Upper lobe of right lung (tissue), 1 donor: Measurements from ENCODE around the gene CDH1. TPM values are rescaled to one million over a fixed set of nuclear protein-coding genes. Genes with fewer than 3 reads are reported as not detected.

Experiments used
- ATAC-seq: fragments of 200-7000 bp; cut with Tn5 transposase; one replicate; pipeline ENCODE4 v1.9.1; 2020; ENCODE audit warnings: mild to moderate bottlenecking, moderate library complexity
- DNase-seq: peaks from one replicate; pipeline ENCODE4 v3.0.0-alpha.2; 2020
- H3K27ac ChIP-seq: fragments of 200-600 bp; one replicate; pipeline ENCODE4 v1.8.0; 2022
- H3K27me3 ChIP-seq: fragments of 200-600 bp; one replicate; pipeline ENCODE4 v1.8.0; 2022; ENCODE audit warnings: mild to moderate bottlenecking
- H3K36me3 ChIP-seq: fragments of 200-600 bp; one replicate; pipeline ENCODE4 v1.8.0; 2022
- H3K4me1 ChIP-seq: fragments of 200-600 bp; one replicate; pipeline ENCODE4 v1.8.0; 2022
- H3K4me3 ChIP-seq: fragments of 200-600 bp; one replicate; pipeline ENCODE4 v1.8.0; 2022; ENCODE audit warnings: mild to moderate bottlenecking
- H3K9me3 ChIP-seq: fragments of 200-600 bp; one replicate; pipeline ENCODE4 v1.8.0; 2022
- CTCF ChIP-seq: fragments of 200-600 bp; IDR thresholded peaks from one replicate; pipeline ENCODE4 v1.8.0; 2022; ENCODE audit warnings: antibody characterized with exemption
- intact Hi-C: fragments of 100-400 bp; cut with DNase I; formaldehyde crosslinking; loops from one replicate; pipeline ENCODE4 v1.11.0; 2022
- total RNA-seq: library from RNA; stranded (reverse); fragmentation: NEBNext Ultra II Directional; extraction: Animal tissue kit (Norgen Biotek cat#: 25700); gene quantifications from one replicate; pipeline ENCODE4 v1.2.1, GENCODE V29; 2021
- donor health status: DM: no; HTN: yes; CAD: no; lungs with severe emphysema.

Gene CDH1
- total RNA-seq, 1 donor from 2014 or later: 128 TPM

DNA sequence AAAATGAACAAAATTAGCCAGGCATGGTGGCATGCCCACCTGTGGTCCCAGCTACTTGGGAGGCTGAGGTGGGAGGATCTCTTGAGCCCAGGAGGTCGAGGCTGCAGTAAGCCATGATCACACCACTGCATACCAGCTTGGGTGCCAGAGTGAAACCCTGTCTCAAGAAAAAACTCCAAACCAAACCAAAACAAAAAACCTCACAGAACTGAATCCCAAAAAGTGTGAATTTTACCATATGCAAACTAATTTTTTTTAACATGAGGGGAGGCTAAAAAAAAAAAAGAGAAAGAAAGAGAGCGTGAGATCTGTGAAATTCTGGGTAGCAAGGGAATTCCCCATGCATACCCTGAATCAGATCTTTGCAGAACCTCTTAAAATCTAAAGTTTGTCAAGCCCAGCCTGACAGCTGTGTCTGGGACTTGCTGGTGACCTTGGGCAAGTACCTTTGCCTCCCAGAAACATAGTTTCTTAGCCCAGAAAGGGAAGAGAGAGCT, 17.1 kb upstream of the CDH1 start:
- H3K36me3 ChIP-seq: no peaks in the 10 kb centered on the region
- no peak for ATAC-seq
- H3K4me3 ChIP-seq: no peak overlapping the region
- intact Hi-C loops: no loop called here
- no peaks in the 10 kb centered on the region for H3K4me1 ChIP-seq
- TF ChIP-seq CTCF: no peak
- no peak for DNase-seq
- H3K9me3 ChIP-seq: no peaks in the 10 kb centered on the region
- H3K27ac ChIP-seq: no peak overlapping the region
- H3K27me3 ChIP-seq: no peaks in the 10 kb centered on the region

DNA sequence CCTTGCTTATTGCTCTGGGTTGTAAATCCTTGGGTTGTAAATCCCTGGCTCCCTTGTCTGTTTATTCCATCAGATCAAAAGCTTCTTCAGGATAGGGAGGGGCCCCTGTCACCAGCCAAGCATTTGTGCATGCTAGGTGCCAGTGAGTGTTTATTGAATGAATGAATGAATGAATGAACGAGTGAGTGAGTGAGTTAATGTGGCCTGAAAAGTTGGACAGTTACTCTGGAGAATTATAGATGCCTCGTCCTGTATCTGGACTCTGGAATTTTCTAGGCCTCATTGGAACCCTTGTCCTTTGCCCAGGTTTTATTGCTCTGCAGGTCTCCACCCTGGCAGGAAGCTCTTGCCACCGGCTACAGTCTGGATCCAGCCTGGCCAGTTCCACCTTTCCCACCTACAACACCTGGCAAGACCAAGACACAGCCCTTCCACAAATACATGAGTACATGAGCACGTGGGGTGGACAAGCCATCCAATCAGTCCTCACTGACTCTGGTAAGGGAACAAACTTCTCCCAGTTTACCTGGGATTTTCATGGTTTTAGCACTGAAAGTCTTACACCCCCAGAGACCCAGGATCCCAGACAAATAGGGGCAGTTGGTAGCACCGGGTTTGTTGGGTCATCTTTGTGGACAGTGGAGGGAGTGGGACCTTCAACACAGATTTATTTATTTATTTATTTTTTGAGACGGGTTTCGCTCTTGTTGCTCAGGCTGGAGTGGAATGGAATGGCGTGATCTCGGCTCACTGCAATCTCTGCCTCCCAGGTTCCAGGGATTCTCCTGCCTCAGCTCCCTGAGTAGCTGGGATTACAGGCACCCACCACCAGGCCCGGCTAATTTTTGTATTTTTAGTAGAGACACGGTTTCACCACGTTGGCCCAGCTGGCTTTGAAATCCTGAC, 14.7 kb upstream of the CDH1 start:
- no peak for ATAC-seq
- H3K36me3 ChIP-seq: no peaks in the 10 kb centered on the region
- intact Hi-C loops: no loop called here

GRCh38 chr16:68724797-68725196, 12.3 kb upstream of the CDH1 start:
- no peaks in the 10 kb centered on the region for H3K27me3 ChIP-seq
- no peaks in the 10 kb centered on the region for H3K4me1 ChIP-seq
- no peaks in the 10 kb centered on the region for H3K36me3 ChIP-seq
- DNase-seq (no peak), ATAC-seq (no peak)
- TF ChIP-seq CTCF: no peak
- H3K27ac ChIP-seq: no peak overlapping the region
- no peak overlapping the region for H3K4me3 ChIP-seq
- H3K9me3 ChIP-seq: no peaks in the 10 kb centered on the region
- intact Hi-C loops: no loop called here

More for the DNA sequence above, 14.7 kb upstream of the CDH1 start:
- DNase-seq: no peak
- Histone ChIP-seq H3K27me3 (no peaks in the 10 kb centered on the region), H3K4me3 (no peak overlapping the region), H3K4me1 (no peaks in the 10 kb centered on the region), H3K9me3 (no peaks in the 10 kb centered on the region), H3K27ac (no peak overlapping the region)
- TF ChIP-seq CTCF: no peak

GRCh38 chr16:68728523-68728922, 8.6 kb upstream of the CDH1 start:
- H3K27ac ChIP-seq: no peak overlapping the region
- H3K27me3 ChIP-seq: no peaks in the 10 kb centered on the region
- H3K9me3 ChIP-seq: no peaks in the 10 kb centered on the region
- H3K4me1 ChIP-seq: no peaks in the 10 kb centered on the region
- ATAC-seq (no peak), DNase-seq (no peak)
- H3K36me3 ChIP-seq: no peaks in the 10 kb centered on the region
- TF ChIP-seq CTCF: no peak
- intact Hi-C loops: no loop called here
- H3K4me3 ChIP-seq: no peak overlapping the region

DNA sequence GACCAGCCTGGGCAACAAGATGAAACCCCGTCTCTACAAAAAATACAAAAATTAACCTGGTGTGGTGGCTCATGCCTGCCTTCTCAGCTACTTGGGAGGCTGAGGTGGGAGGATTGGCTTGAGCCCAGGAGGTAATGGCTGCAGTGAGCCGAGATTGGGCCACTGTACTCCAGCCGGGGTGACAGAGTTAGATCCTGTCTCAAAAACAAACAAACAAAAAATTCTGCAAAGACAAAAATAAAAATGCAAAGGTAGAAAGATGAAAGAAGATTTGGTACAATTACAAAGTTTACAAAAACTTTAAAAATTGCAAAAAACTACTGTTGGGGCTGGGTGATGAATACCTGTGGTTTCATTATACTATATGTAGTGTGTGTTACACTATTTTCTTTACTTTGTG, 5.5 kb upstream of the CDH1 start:
- intact Hi-C loops: no loop called here

More for the DNA sequence above, 5.5 kb upstream of the CDH1 start:
- Histone ChIP-seq H3K36me3 (no peaks in the 10 kb centered on the region), H3K27ac (no peak overlapping the region), H3K9me3 (no peaks in the 10 kb centered on the region), H3K27me3 (peaks cover 8% of the 10 kb centered on the region), H3K4me3 (no peak overlapping the region), H3K4me1 (no peaks in the 10 kb centered on the region)
- ATAC-seq (no peak), DNase-seq (no peak)
- TF ChIP-seq CTCF: no peak
